Calu3 (cell line): Measurements from ENCODE around the gene ZBTB20. TPM values are rescaled to one million over a fixed set of nuclear protein-coding genes. Genes with fewer than 3 reads are reported as not detected.
"Not testable (repeated sequence)": the region's sequence is repeated elsewhere in the genome, so short reads cannot be mapped to it uniquely, and the experiment has no call there.

Source experiments
- BruUV-seq: library from RNA; stranded (reverse); fragments of 400-500 nt; replicated peaks from 2 replicates; lab custom pipeline; 2021; lab: Mats Ljungman, UMichigan
- CTCF ChIA-PET: fragments of 300-600 bp; sonication (Branson Sonifier 250); formaldehyde crosslinking; loops from one replicate; lab custom pipeline; 2022; ENCODE audit warnings: antibody characterized with exemption; lab: Charles Lee
- DNase-seq: peaks from one replicate; pipeline ENCODE4 v3.0.0; 2022
- H3K27ac Mint-ChIP-seq: one replicate; pipeline ENCODE4 v1.8.0; 2022; ENCODE audit warnings: mixed read lengths; ENCODE audit not compliant: unreplicated experiment
- H3K27me3 Mint-ChIP-seq: one replicate; pipeline ENCODE4 v1.8.0; 2022; ENCODE audit warnings: mixed read lengths; ENCODE audit not compliant: unreplicated experiment
- H3K36me3 Mint-ChIP-seq: one replicate; pipeline ENCODE4 v1.8.0; 2022; ENCODE audit warnings: mild to moderate bottlenecking, moderate library complexity, mixed read lengths; ENCODE audit not compliant: insufficient read depth, unreplicated experiment
- H3K4me1 Mint-ChIP-seq: one replicate; pipeline ENCODE4 v1.8.0; 2022; ENCODE audit warnings: mild to moderate bottlenecking, low read depth, mixed read lengths; ENCODE audit not compliant: unreplicated experiment
- H3K4me3 Mint-ChIP-seq: one replicate; pipeline ENCODE4 v1.8.0; 2022; ENCODE audit warnings: mild to moderate bottlenecking, low read depth, moderate library complexity, mixed read lengths; ENCODE audit not compliant: unreplicated experiment
- H3K9me3 Mint-ChIP-seq: one replicate; pipeline ENCODE4 v1.8.0; 2022; ENCODE audit warnings: low read depth, mixed read lengths; ENCODE audit not compliant: unreplicated experiment
- CTCF ChIP-seq: fragments of 200-600 bp; IDR thresholded peaks from one replicate; pipeline ENCODE4 v1.8.0; 2022; ENCODE audit warnings: antibody characterized with exemption; ENCODE audit not compliant: unreplicated experiment
- intact Hi-C: fragments of 100-400 bp; cut with micrococcal nuclease; formaldehyde crosslinking; loops from one replicate; pipeline ENCODE4 v1.10.0; 2022; ENCODE audit not compliant: unreplicated experiment
- total RNA-seq: library from RNA; stranded (reverse); gene quantifications from 2 replicates; pipeline ENCODE4 v1.2.3, GENCODE V29; 2022

ZBTB20 gene
- total RNA-seq, 1 experiment from 2014 or later, result 24.1 TPM

DNA sequence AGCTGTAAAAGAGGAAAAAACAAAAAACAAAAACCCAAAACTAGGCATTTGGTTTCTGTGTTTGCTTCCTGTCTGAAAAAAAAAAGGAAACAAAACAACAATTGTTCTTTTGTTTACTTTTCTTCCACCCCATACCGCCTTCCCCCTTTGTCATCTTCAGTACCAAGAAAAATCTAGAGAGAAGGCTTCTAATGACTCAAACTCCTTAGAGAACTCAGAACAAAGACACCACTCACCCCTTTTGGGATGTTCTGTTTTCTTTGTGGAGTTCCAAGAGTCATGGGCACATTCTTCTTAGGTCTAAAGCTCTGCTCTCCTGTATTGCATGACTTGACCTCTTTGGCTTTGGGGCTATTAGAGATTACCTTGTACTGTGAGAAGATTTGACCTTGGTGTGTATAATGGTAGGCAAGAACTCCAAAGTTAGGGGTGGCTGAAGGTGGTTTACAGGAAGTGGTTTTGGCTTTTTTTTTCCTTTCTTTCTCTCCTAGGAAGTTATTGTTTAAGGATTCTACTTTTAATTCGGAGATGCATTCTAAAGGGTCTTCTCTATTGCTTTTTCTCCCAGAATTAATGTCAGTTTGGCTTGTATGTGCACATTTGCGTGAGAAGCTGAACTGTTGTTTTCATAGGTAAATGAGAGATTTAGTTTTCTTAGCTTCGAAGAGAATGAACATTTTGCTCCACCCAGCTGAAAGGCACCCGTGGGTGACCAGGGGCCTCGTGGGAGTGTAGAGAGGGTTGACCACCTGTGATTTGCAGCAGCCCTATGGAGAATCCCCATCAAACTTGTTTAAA is 39.5 kb upstream of the ZBTB20 start:
- intact Hi-C loops, result no loop called here
- Mint-ChIP-seq H3K36me3 (no peaks in the 10 kb centered on the region), H3K4me1 (no peaks in the 10 kb centered on the region), H3K27ac (no peak overlapping the region), H3K9me3 (peaks cover 2% of the 10 kb centered on the region), H3K4me3 (no peak overlapping the region), H3K27me3 (no peaks in the 10 kb centered on the region)
- TF ChIP-seq CTCF, result no peak
- no peak for DNase-seq
- CTCF ChIA-PET, result no interaction called here
- no TSS peak for BruUV-seq

DNA sequence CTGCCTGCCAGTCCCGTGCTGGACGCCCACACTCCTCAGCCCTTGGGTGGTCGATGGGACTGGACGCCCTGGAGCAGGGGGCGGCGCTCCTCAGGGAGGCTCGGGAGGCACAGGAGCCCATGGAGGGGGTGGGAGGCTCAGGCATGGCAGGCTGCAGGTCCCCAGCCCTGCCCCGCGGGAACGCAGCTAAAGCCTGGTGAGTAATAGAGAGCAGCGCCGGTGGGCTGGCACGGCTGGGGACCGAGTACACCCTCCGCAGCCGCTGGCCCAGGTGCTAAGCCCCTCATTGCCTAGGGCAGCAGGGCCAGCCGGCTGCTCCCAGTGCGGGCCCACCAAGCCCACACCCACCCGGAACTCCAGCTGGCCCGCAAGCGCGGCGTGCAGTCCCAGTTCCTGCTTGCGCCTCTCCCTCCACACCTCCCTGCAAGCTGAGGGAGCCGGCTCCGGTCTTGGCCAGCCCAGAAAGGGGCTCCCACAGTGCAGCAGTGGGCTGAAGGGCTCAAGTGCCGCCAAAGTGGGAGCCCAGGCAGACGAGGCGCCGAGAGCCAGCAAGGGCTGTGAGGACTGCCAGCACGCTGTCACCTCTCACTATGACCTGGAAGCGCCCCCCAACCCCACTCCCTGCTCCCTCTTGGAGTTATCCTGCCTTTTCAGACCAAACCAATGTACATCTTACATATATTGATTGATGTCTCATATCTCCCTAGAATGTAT is 37.9 kb upstream of the ZBTB20 start:
- H3K27ac Mint-ChIP-seq, H3K4me3 Mint-ChIP-seq, CTCF ChIA-PET, H3K27me3 Mint-ChIP-seq, intact Hi-C loops, H3K36me3 Mint-ChIP-seq, H3K9me3 Mint-ChIP-seq, DNase-seq, BruUV-seq, H3K4me1 Mint-ChIP-seq: not testable (repeated sequence)

DNA sequence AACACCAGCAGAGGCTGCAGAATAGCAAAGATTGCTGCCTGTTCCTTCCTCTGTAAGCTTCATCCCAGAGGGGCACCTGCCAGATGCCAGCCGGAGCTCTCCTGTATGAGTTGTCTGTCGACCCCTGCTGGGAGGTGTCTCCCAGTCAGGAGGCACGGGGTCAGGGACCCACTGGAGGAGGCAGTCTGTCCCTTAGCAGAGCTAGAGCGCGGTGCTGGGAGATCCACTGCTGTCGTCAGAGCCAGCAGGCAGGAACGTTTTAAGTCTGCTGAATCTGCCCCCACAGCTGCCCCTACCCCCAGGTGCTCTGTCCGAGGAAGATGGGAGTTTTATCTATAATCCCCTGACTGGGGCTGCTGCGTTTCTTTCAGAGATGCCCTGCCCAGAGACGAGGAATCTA is 31.8 kb upstream of the ZBTB20 start:
- H3K4me1 Mint-ChIP-seq, H3K27ac Mint-ChIP-seq, H3K4me3 Mint-ChIP-seq, DNase-seq, H3K36me3 Mint-ChIP-seq, CTCF ChIA-PET, H3K9me3 Mint-ChIP-seq, BruUV-seq, intact Hi-C loops: not testable (repeated sequence)
- peaks cover 17% of the 10 kb centered on the region for H3K27me3 Mint-ChIP-seq

DNA sequence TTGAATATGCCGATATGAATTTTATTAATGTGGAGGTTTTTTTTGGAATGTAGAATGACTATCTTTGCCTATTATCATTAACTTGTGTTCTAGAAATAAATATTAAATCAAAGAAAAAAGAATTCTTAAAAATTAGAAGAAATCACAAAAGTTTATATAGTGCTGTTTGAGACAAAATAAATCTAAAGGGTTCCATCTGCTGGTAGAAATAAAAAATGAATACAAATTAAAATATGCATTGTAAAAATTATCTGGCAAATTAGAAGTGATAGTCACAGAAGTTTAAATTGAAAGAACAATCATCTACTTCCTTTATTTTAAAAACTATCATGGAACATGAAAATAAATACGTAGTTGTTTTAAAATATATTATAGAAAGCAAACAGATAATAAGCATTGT is 22.7 kb upstream of the ZBTB20 start:
- Mint-ChIP-seq H3K27me3 (no peaks in the 10 kb centered on the region), H3K36me3 (no peaks in the 10 kb centered on the region), H3K4me1 (no peaks in the 10 kb centered on the region), H3K9me3 (no peaks in the 10 kb centered on the region), H3K4me3 (no peak overlapping the region), H3K27ac (no peak overlapping the region)
- BruUV-seq, result no TSS peak
- intact Hi-C loops, result loop anchor here (1.0 to 5.0 kb wide), 3 partner anchors 78 to 343 kb away; no protein-coding TSS in a partner anchor
- no peak for TF ChIP-seq CTCF
- CTCF ChIA-PET, result no interaction called here
- DNase-seq, result no peak

DNA sequence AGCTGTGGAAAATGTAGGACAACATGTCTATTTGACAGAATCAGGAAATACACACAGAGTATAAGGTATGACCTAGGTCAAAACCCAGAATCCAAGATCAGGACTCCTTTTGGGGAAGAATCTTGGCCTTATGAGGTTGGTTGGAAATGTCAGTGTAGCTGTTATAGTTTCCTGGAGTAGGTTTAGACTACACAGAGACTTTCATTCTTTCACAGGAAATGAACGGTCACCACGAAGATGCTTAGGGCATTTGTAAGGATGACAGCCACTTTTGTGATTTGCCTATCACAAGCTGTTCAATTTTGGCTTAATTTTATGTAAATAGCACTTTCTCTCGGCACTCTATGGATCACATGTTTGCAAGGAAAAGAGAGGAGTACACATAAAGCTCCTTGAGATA is 18.6 kb upstream of the ZBTB20 start:
- H3K27ac Mint-ChIP-seq, result no peak overlapping the region
- no peaks in the 10 kb centered on the region for H3K36me3 Mint-ChIP-seq
- H3K9me3 Mint-ChIP-seq, result no peaks in the 10 kb centered on the region
- H3K4me3 Mint-ChIP-seq, result no peak overlapping the region
- H3K27me3 Mint-ChIP-seq, result no peaks in the 10 kb centered on the region
- H3K4me1 Mint-ChIP-seq, result no peaks in the 10 kb centered on the region
- no peak for DNase-seq
- TF ChIP-seq CTCF, result no peak
- intact Hi-C loops, result no loop called here
- CTCF ChIA-PET, result no interaction called here
- BruUV-seq, result no TSS peak
